ENCODE data around the gene ACSM3. TPM values are rescaled to one million over a fixed set of nuclear protein-coding genes. Genes with fewer than 3 reads are reported as not detected.

Gene ACSM3
- total and polyA plus RNA-seq, 4 donors, result 1.7 to 5.2 (median 3.8) TPM

- Histone ChIP-seq H3K36me3 (ENCODE audit: control insufficient read depth, insufficient read depth, low read length) (peaks cover 10% of the 10 kb centered on the region), H3K9me3 (ENCODE audit: control insufficient read depth, insufficient read depth, low read length) (no peaks in the 10 kb centered on the region), H3K4me1 (ENCODE audit: control insufficient read depth, insufficient read depth, low read length) (peaks cover 5% of the 10 kb centered on the region), H3K4me3 (ENCODE audit: low read depth, low read length) (peak overlapping the region; percentile 98), H3K27me3 (ENCODE audit: control insufficient read depth, insufficient read depth, low read length) (no peaks in the 10 kb centered on the region), H3K27ac (ENCODE audit: low read depth, low read length) (no peak overlapping the region)
- no peak for DNase-seq (ENCODE audit: low read depth in 4 of 6, low spot score in 6 of 6)
- WGBS (ENCODE audit: insufficient coverage), result 72% methylated on average over 3 of the region's 11 CpGs
These were observed 23.6 kb upstream of the ACSM3 start for GRCh38 chr16:20740007-20740883.

- Histone ChIP-seq H3K27ac (ENCODE audit: low read depth, low read length) (peak overlapping the region; percentile 95), H3K27me3 (ENCODE audit: control insufficient read depth, insufficient read depth, low read length) (no peaks in the 10 kb centered on the region), H3K9me3 (ENCODE audit: control insufficient read depth, insufficient read depth, low read length) (no peaks in the 10 kb centered on the region), H3K4me1 (ENCODE audit: control insufficient read depth, insufficient read depth, low read length) (peaks cover 5% of the 10 kb centered on the region), H3K4me3 (ENCODE audit: low read depth, low read length) (peak overlapping the region; percentile 98), H3K36me3 (ENCODE audit: control insufficient read depth, insufficient read depth, low read length) (peaks cover 10% of the 10 kb centered on the region)
- 0% methylated on average over 16 of the region's 36 CpGs for WGBS (ENCODE audit: insufficient coverage)
- DNase-seq (ENCODE audit: low read depth in 4 of 6, low spot score in 6 of 6), result peak; percentile 47 to 95 (median 68)
These were observed 22.8 kb upstream of the ACSM3 start for GRCh38 chr16:20740901-20741521.

- Histone ChIP-seq H3K27me3 (ENCODE audit: control insufficient read depth, insufficient read depth, low read length) (no peaks in the 10 kb centered on the region), H3K36me3 (ENCODE audit: control insufficient read depth, insufficient read depth, low read length) (peaks cover 4% of the 10 kb centered on the region), H3K4me1 (ENCODE audit: control insufficient read depth, insufficient read depth, low read length) (peaks cover 5% of the 10 kb centered on the region), H3K9me3 (ENCODE audit: control insufficient read depth, insufficient read depth, low read length) (no peaks in the 10 kb centered on the region), H3K27ac (ENCODE audit: low read depth, low read length) (peak within 1 kb of the TSS; percentile 95), H3K4me3 (ENCODE audit: low read depth, low read length) (peak within 1 kb of the TSS; percentile 98)
- peak; percentile 83 to 98 (median 92) for DNase-seq (ENCODE audit: low read depth in 4 of 6, low spot score in 6 of 6)
- 0% methylated on average over 39 of the region's 42 CpGs for WGBS (ENCODE audit: insufficient coverage)
These were observed 22.1 kb upstream of the ACSM3 start, which contains the start of gene THUMPD1 for GRCh38 chr16:20741554-20742285. Gene THUMPD1, minus strand, starts transcription at chr16:20741818. Its CDS starts 79 bp downstream, at chr16:20741739.

GRCh38 chr16:20743591-20743990 lies 20.2 kb upstream of the ACSM3 start:
- H3K27ac ChIP-seq (ENCODE audit: low read depth, low read length), result no peak overlapping the region
- no peaks in the 10 kb centered on the region for H3K27me3 ChIP-seq (ENCODE audit: control insufficient read depth, insufficient read depth, low read length)
- no peak overlapping the region for H3K4me3 ChIP-seq (ENCODE audit: low read depth, low read length)
- peaks cover 3% of the 10 kb centered on the region for H3K36me3 ChIP-seq (ENCODE audit: control insufficient read depth, insufficient read depth, low read length)
- peaks cover 5% of the 10 kb centered on the region for H3K4me1 ChIP-seq (ENCODE audit: control insufficient read depth, insufficient read depth, low read length)
- no peak for DNase-seq (ENCODE audit: low read depth in 4 of 6, low spot score in 6 of 6)
- no peaks in the 10 kb centered on the region for H3K9me3 ChIP-seq (ENCODE audit: control insufficient read depth, insufficient read depth, low read length)

GRCh38 chr16:20744922-20745440 lies 18.8 kb upstream of the ACSM3 start:
- no peak for DNase-seq (ENCODE audit: low read depth in 4 of 6, low spot score in 6 of 6)
- H3K27me3 ChIP-seq (ENCODE audit: control insufficient read depth, insufficient read depth, low read length), result no peaks in the 10 kb centered on the region
- no peak overlapping the region for H3K4me3 ChIP-seq (ENCODE audit: low read depth, low read length)
- no peaks in the 10 kb centered on the region for H3K9me3 ChIP-seq (ENCODE audit: control insufficient read depth, insufficient read depth, low read length)
- H3K36me3 ChIP-seq (ENCODE audit: control insufficient read depth, insufficient read depth, low read length), result no peaks in the 10 kb centered on the region
- 43% methylated on average over 5 of the region's 7 CpGs for WGBS (ENCODE audit: insufficient coverage)
- no peak overlapping the region for H3K27ac ChIP-seq (ENCODE audit: low read depth, low read length)
- H3K4me1 ChIP-seq (ENCODE audit: control insufficient read depth, insufficient read depth, low read length), result peaks cover 4% of the 10 kb centered on the region

- no peaks in the 10 kb centered on the region for H3K4me1 ChIP-seq (ENCODE audit: control insufficient read depth, insufficient read depth, low read length)
- H3K27me3 ChIP-seq (ENCODE audit: control insufficient read depth, insufficient read depth, low read length), result no peaks in the 10 kb centered on the region
- H3K27ac ChIP-seq (ENCODE audit: low read depth, low read length), result no peak overlapping the region
- H3K9me3 ChIP-seq (ENCODE audit: control insufficient read depth, insufficient read depth, low read length), result no peaks in the 10 kb centered on the region
- WGBS (ENCODE audit: insufficient coverage), result 91% methylated on average over 1 of the region's 3 CpGs
- H3K36me3 ChIP-seq (ENCODE audit: control insufficient read depth, insufficient read depth, low read length), result no peaks in the 10 kb centered on the region
- no peak for DNase-seq (ENCODE audit: low read depth in 4 of 6, low spot score in 6 of 6)
- no peak overlapping the region for H3K4me3 ChIP-seq (ENCODE audit: low read depth, low read length)
These were observed 17.4 kb upstream of the ACSM3 start for GRCh38 chr16:20746461-20746860.

GRCh38 chr16:20747030-20747816 lies 16.6 kb upstream of the ACSM3 start:
- no peaks in the 10 kb centered on the region for H3K9me3 ChIP-seq (ENCODE audit: control insufficient read depth, insufficient read depth, low read length)
- whole genome bisulfite sequencing (ENCODE audit: insufficient coverage), result 71% methylated on average over 3 of the region's 4 CpGs
- no peaks in the 10 kb centered on the region for H3K27me3 ChIP-seq (ENCODE audit: control insufficient read depth, insufficient read depth, low read length)
- H3K4me1 ChIP-seq (ENCODE audit: control insufficient read depth, insufficient read depth, low read length), result no peaks in the 10 kb centered on the region
- no peak for DNase-seq (ENCODE audit: low read depth in 4 of 6, low spot score in 6 of 6)
- no peak overlapping the region for H3K27ac ChIP-seq (ENCODE audit: low read depth, low read length)
- no peaks in the 10 kb centered on the region for H3K36me3 ChIP-seq (ENCODE audit: control insufficient read depth, insufficient read depth, low read length)
- H3K4me3 ChIP-seq (ENCODE audit: low read depth, low read length), result no peak overlapping the region

GRCh38 chr16:20749474-20749873 lies 14.3 kb upstream of the ACSM3 start:
- Histone ChIP-seq H3K27me3 (ENCODE audit: control insufficient read depth, insufficient read depth, low read length) (no peaks in the 10 kb centered on the region), H3K36me3 (ENCODE audit: control insufficient read depth, insufficient read depth, low read length) (no peaks in the 10 kb centered on the region), H3K4me3 (ENCODE audit: low read depth, low read length) (no peak overlapping the region), H3K27ac (ENCODE audit: low read depth, low read length) (no peak overlapping the region), H3K4me1 (ENCODE audit: control insufficient read depth, insufficient read depth, low read length) (no peaks in the 10 kb centered on the region), H3K9me3 (ENCODE audit: control insufficient read depth, insufficient read depth, low read length) (no peaks in the 10 kb centered on the region)
- WGBS (ENCODE audit: insufficient coverage), result no CpG with 5 or more reads among the region's 1 CpG
- no peak for DNase-seq (ENCODE audit: low read depth in 4 of 6, low spot score in 6 of 6)

GRCh38 chr16:20750558-20750957 lies 13.3 kb upstream of the ACSM3 start:
- Histone ChIP-seq H3K4me3 (ENCODE audit: low read depth, low read length) (no peak overlapping the region), H3K27me3 (ENCODE audit: control insufficient read depth, insufficient read depth, low read length) (no peaks in the 10 kb centered on the region), H3K4me1 (ENCODE audit: control insufficient read depth, insufficient read depth, low read length) (no peaks in the 10 kb centered on the region), H3K36me3 (ENCODE audit: control insufficient read depth, insufficient read depth, low read length) (no peaks in the 10 kb centered on the region), H3K27ac (ENCODE audit: low read depth, low read length) (no peak overlapping the region), H3K9me3 (ENCODE audit: control insufficient read depth, insufficient read depth, low read length) (no peaks in the 10 kb centered on the region)
- no CpG with 5 or more reads among the region's 1 CpG for WGBS (ENCODE audit: insufficient coverage)
- DNase-seq (ENCODE audit: low read depth in 4 of 6, low spot score in 6 of 6), result no peak
